Panc1 (cell line): ENCODE data around the gene FSTL1. TPM values are rescaled to one million over a fixed set of nuclear protein-coding genes. Genes with fewer than 3 reads are reported as not detected.
A peak's percentile ranks its signal among the peaks of the same experiment; 100 is the strongest.

Source experiments
- ATAC-seq: fragments of 200-7000 bp; cut with Tn5 transposase; 2 replicates; pipeline ENCODE4 v1.9.1; 2020; ENCODE audit warnings: mild to moderate bottlenecking, moderate library complexity
- BruUV-seq: library from RNA; stranded (reverse); fragments of 400-500 nt; replicated peaks from 2 replicates; lab custom pipeline; 2021; lab: Mats Ljungman, UMichigan
- CTCF ChIA-PET: fragments of 300-600 bp; sonication (Branson Sonifier 250); formaldehyde crosslinking; loops from one replicate; lab custom pipeline; 2022; ENCODE audit warnings: antibody characterized with exemption; lab: Charles Lee
- POLR2A ChIA-PET: fragments of 300-600 bp; sonication (Branson Sonifier 250); formaldehyde crosslinking; loops from one replicate; lab custom pipeline; 2022; ENCODE audit warnings: antibody characterized with exemption; lab: Charles Lee
- DNase-seq: peaks from one replicate; pipeline ENCODE4 v3.0.0-alpha.2; 2010; ENCODE audit warnings: low read depth, low spot score
- H3K27ac ChIP-seq: 2 replicates; pipeline ENCODE4 v1.5.1; 2011; ENCODE audit warnings: mild to moderate bottlenecking, low read length, inconsistent platforms
- H3K27me3 ChIP-seq: fragments of 200-500 bp; sonication (Bioruptor generic); 2 replicates; pipeline ENCODE4 v1.6.0; 2014; ENCODE audit warnings: low read length, inconsistent platforms; ENCODE audit not compliant: control insufficient read depth, insufficient read depth
- H3K36me3 ChIP-seq: fragments of 200-500 bp; sonication (Bioruptor generic); 2 replicates; pipeline ENCODE4 v1.5.1; 2014; ENCODE audit warnings: inconsistent platforms, mild to moderate bottlenecking, low read length, moderate library complexity; ENCODE audit not compliant: control insufficient read depth, insufficient read depth
- H3K4me1 ChIP-seq: 2 replicates; pipeline ENCODE4 v1.5.1; 2011; ENCODE audit warnings: inconsistent platforms, mild to moderate bottlenecking, low read length, moderate library complexity; ENCODE audit not compliant: control insufficient read depth, insufficient read depth
- H3K4me3 ChIP-seq, 2 experiments: 2 replicates each; pipeline ENCODE4 v1.5.1; 2011 to 2012; ENCODE audit warnings: low read depth in 2 of 2, low read length in 2 of 2, mild to moderate bottlenecking in 2 of 2, inconsistent platforms in 1 of 2, moderate library complexity in 1 of 2
- H3K9me3 ChIP-seq: fragments of 200-500 bp; sonication (Bioruptor generic); 2 replicates; pipeline ENCODE4 v1.5.1; 2014; ENCODE audit warnings: low read depth, mild to moderate bottlenecking, inconsistent platforms, low read length, moderate library complexity; ENCODE audit not compliant: control insufficient read depth, insufficient read depth
- CTCF ChIP-seq: fragments of 450-650 bp; IDR thresholded peaks from 2 replicates; pipeline ENCODE4 v1.5.1; 2017; ENCODE audit warnings: mild to moderate bottlenecking
- POLR2AphosphoS5 ChIP-seq: IDR thresholded peaks from 2 replicates; pipeline ENCODE4 v1.6.1; 2012; ENCODE audit warnings: mild to moderate bottlenecking, low read depth, low read length, moderate library complexity
- REST ChIP-seq, 2 experiments: IDR thresholded peaks; 2 replicates each; pipeline ENCODE4 v1.6.1; 2011 to 2012; ENCODE audit warnings: low read depth in 2 of 2, control low read depth in 1 of 2, low read length in 1 of 2, mild to moderate bottlenecking in 1 of 2, moderate library complexity in 1 of 2; ENCODE audit not compliant: insufficient read depth in 1 of 2
- SIN3A ChIP-seq: IDR thresholded peaks from 2 replicates; pipeline ENCODE4 v1.6.1; 2012; ENCODE audit warnings: low read depth, mild to moderate bottlenecking, low read length, moderate library complexity, borderline replicate concordance; ENCODE audit not compliant: insufficient read depth
- TCF7L2 ChIP-seq: IDR thresholded peaks from 2 replicates; pipeline ENCODE4 v1.6.1; 2011; ENCODE audit warnings: mild to moderate bottlenecking, low read depth, low read length, inconsistent platforms
- in situ Hi-C: cut with HindIII; loops from 2 replicates; pipeline ENCODE4 v1.10.0; 2016; ENCODE audit warnings: low sequenced_read_pairs, low pct_unique_long_range_greater_than_20kb
- intact Hi-C: fragments of 100-400 bp; cut with micrococcal nuclease; formaldehyde crosslinking; loops from one replicate; pipeline ENCODE4 v1.10.0; 2022; ENCODE audit not compliant: unreplicated experiment
- total RNA-seq: library from RNA; stranded (reverse); gene quantifications from one replicate; pipeline ENCODE4 v1.2.1, GENCODE V29; 2021; ENCODE audit not compliant: unreplicated experiment

The FSTL1 gene
- total RNA-seq, 1 experiment from 2014 or later: 9.2 TPM

GRCh38 chr3:120442975-120443517 lies 7.7 kb downstream of the FSTL1 start:
- CTCF ChIA-PET: interaction anchor here (0.5 to 1.0 kb wide), 3 partner anchors 18 to 261 kb away, joined by 3 to 4 read pairs (median 4); no protein-coding TSS in a partner anchor
- no peak overlapping the region for H3K27ac ChIP-seq
- H3K4me1 ChIP-seq: no peaks in the 10 kb centered on the region
- no peaks in the 10 kb centered on the region for H3K9me3 ChIP-seq
- H3K36me3 ChIP-seq: no peaks in the 10 kb centered on the region
- in situ Hi-C loops: no loop called here
- peaks cover 7% of the 10 kb centered on the region for H3K27me3 ChIP-seq
- POLR2A ChIA-PET: no interaction called here
- no TSS peak for BruUV-seq
- intact Hi-C loops: no loop called here
- no peak overlapping the region for H3K4me3 ChIP-seq
- ATAC-seq: no peak
- TF ChIP-seq POLR2AphosphoS5 (no peak), REST (IDR thresholded peaks at IDR 0.05; ENCODE audit: insufficient read depth in 1 of 2, low read depth in 2 of 2, low read length in 1 of 2) (no peak), SIN3A (no peak), TCF7L2 (no peak), CTCF (peak; percentile 70)
- no peak for DNase-seq

GRCh38 chr3:120441776-120442175 lies 9.0 kb downstream of the FSTL1 start:
- no peak overlapping the region for H3K27ac ChIP-seq
- H3K27me3 ChIP-seq: peaks cover 6% of the 10 kb centered on the region; the same call in 1 of the 2 replicates
- ChIA-PET POLR2A (no interaction called here), CTCF (interaction anchor here (0.5 kb wide), 1 partner anchor 15 kb away, joined by 3 read pairs; no protein-coding TSS in a partner anchor)
- intact Hi-C loops (no loop called here), in situ Hi-C loops (no loop called here)
- ATAC-seq (no peak), DNase-seq (no peak)
- no peak overlapping the region for H3K4me3 ChIP-seq
- no peak for TF ChIP-seq POLR2AphosphoS5
- no peak for TF ChIP-seq TCF7L2
- TF ChIP-seq SIN3A: no peak
- TF ChIP-seq CTCF: no peak
- no peak for TF ChIP-seq REST (IDR thresholded peaks at IDR 0.05; ENCODE audit: insufficient read depth in 1 of 2, low read depth in 2 of 2, low read length in 1 of 2)
- no peaks in the 10 kb centered on the region for H3K36me3 ChIP-seq
- no TSS peak for BruUV-seq
- no peaks in the 10 kb centered on the region for H3K9me3 ChIP-seq
- H3K4me1 ChIP-seq: no peaks in the 10 kb centered on the region
